Measurements from ENCODE around the gene DTNA.
"Not testable (repeated sequence)": the region's sequence is repeated elsewhere in the genome, so short reads cannot be mapped to it uniquely, and the experiment has no call there.

Gene DTNA

GRCh38 chr18:34901299-34901698 is 191.2 kb downstream of the DTNA start:
- DNase-seq (ENCODE audit: low read depth in 2 of 2): no peak

DNA sequence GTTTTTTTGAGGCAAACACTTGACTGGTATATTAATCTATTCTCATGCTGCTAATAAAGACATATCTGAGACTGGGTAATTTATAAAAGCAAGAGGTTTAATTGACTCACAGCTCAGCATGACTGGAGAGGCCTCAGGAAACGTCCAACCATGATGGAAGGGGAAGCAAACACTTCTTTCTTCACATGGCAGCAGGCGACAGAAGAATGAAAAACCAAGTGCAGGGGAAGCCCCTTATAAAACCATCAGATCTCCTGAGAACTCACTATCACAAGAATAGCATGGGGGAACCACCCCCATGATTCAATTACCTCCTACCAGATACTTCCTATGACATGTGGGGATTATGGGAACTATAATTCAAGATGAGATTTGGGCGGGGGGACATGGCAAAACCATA is 194.9 kb downstream of the DTNA start:
- DNase-seq (ENCODE audit: low read depth in 2 of 2): no peak

DNA sequence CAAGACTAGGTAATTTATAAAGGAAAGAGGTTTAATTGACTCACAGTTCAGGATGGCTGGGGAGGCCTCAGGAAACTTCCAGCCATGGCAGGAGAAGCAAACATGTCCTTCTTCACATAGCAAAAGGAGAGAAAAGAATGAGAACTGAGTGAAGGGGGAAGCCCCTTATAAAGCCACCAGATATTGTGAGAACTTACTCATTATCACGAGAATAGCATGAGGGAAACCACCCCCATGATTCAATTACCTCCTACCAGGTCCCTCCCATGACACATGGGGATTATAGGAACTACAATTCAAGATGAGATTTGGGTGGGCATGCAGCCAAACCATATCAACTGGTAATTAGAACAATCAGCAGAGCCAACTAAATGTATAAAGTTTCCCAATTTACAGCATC is 196.9 kb downstream of the DTNA start:
- DNase-seq (ENCODE audit: low read depth in 2 of 2): not testable (repeated sequence)

GRCh38 chr18:34909637-34910364 is 199.7 kb downstream of the DTNA start:
- no peak for DNase-seq (ENCODE audit: low read depth in 2 of 2)

GRCh38 chr18:34911081-34911480 is 201.0 kb downstream of the DTNA start:
- no peak for DNase-seq (ENCODE audit: low read depth in 2 of 2)

DNA sequence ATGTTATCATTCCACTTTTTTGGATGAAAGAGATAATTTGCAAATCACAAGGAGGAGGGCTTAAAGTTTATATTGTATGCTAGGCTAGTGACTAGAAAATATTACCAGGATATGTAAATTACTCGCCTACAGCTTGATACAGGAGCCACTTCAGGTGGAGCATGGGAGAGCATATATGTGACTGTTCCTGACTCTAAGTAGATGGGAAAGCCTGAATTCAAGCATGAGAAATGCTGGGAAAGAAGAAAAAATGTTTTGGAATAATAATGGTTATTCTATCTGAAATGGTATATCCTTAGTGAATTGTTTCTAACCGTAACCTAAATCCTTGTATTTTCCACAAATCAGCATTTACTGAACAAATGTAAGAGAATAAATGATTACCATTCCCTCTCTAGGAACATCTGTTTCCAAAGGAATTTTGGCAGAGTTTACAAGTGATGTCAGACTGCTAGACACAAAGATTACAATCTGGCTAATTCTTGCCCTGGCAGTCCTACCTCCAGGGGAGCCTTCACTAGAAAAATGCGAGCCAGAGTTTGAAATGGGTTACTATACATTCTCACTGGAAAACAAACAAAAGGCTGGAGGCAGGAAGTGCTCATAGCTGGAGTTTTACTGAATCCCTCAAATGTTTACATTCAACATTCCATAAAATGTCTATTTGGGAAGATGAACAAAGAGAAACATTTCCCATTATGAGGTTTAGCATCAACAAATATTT is 201.7 kb downstream of the DTNA start:
- DNase-seq (ENCODE audit: low read depth in 2 of 2): no peak

DNA sequence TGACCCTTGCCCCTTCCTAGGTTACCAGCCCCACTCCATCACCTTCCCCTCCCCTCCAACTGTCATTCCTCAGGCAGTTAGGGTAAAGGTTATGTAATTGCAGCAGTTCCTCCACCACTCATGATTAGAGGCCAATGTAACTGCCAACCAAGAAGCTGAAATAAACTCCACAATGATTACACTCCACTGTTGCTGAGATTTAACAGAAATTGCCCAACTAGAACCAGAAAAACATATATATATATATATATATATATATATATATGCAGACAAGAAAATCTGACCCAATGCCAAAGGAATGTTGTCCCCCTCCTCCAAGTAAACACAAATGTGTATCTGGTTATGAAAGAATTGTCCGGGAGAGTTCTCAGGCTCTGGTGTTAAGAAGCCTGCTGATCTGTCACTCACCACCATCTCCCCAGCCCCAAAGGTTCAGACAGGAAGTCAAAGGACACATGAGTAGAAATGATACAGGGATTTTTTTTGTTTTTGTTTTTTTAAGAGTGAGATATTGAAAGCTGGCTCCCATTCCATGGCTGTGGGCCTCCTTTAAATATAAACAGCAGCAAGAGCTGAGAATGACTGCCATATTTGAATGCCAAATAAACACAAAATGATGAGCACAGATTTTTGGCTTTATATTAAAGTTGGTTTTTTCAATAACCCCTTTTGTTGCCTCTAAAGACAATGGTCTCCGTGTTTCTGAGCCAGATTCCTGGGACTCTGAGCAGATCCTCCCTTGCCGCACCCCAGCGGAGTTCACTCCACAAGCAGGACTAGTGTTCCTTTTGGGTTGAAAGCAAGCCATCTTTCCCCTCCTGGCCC is 204.0 kb downstream of the DTNA start:
- no peak for DNase-seq (ENCODE audit: low read depth in 2 of 2)

DNA sequence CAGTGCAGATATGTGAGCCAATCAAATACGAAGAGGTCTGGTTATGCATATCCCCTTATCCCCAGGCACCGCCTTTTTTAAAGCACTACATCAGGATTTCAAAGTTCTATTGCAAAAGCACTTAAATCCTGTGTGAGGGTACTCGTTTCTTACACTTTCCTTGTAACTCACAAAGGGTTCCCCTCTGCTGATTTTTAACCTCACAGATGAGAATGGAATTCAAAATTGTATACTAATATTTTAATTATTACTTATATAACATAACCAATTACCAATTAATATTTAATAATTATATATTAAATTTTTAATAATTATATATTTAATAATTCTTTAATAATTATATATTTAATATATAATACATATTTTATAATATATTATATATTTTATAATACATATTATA is 204.9 kb downstream of the DTNA start:
- no peak for DNase-seq (ENCODE audit: low read depth in 2 of 2)

DNA sequence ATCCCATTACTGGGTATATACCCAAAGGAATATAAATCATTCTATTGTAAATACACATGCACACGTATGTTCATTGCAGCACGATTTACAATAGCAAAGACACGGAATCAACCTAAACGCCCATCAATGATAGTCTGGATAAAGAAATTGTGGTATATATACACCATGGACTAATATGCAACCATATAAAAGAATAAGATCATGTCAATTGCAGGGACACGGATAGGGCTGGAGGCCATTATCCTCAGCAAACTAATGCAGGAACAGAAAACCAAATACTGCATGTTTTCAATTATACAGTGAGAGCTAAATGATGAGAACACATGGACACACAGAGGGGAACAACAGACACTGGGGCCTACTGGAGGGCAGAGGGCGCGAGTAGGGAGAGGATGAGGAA is 206.4 kb downstream of the DTNA start:
- DNase-seq (ENCODE audit: low read depth in 2 of 2): not testable (repeated sequence)

DNA sequence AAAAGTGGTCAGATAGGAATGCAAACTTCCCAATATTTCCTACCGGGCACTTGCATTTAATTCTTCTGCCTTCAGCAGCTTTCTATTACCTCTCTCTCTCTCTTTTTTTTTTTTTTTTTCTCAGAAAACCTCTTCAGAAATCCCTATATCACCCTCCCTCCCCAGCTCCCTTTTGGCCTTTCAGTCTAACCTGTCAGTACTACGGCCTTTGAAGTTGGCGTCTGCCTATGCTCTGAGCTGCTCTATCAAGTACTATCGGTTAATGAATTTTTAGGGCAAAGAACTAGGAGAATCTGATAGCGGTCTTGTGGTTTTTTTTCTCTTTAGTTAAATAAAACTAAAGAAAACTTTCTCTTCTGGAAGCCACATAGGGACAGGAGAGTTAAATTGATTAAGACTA is 208.8 kb downstream of the DTNA start:
- no peak for DNase-seq (ENCODE audit: low read depth in 2 of 2)

GRCh38 chr18:34921226-34921625 is 211.1 kb downstream of the DTNA start:
- no peak for DNase-seq (ENCODE audit: low read depth in 2 of 2)

DNA sequence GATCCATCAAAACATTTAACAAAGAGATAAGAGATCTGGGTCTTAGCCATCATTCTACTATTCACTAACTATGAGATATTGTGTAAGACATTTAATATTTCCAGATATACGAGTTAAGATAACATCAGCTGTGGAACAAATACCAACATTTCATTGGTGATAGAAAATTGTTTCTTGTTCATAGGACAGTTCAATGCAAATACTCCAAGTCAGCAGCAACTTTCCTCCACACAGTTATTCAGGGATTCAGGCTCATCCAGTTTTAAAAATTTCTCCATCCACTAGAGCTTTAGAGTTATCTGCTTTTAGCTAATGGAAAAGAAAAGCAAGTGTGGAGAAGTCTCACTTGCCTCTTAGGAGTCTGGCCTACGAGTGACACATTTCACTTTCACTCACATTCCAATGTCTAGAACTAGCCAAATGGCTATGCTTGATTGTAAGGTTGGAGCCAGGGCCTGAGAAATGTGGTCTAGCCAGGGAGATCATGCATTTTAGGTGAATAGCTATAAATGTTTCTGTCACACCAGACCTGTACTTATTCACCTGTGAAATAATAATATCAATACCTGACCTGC is 211.8 kb downstream of the DTNA start:
- DNase-seq (ENCODE audit: low read depth in 2 of 2): no peak

DNA sequence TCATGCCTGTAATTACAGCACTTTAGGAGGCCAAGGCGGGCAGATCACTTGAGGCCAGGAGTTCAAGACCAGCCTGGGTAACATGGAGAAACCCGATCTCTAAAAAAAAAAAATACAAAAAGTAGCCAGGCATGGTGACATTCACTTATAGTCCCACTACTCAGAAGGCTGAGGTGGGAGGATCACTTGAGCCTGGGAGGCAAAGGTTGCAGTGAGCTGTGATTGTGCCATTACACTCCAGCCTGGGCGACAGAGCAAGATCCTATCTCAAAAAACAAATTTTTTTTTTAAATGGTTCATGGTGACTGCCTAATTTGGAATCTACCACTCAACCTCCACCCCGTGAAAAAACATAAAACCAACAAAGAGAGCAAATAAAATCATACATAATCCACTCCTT is 212.5 kb downstream of the DTNA start:
- not testable (repeated sequence) for DNase-seq (ENCODE audit: low read depth in 2 of 2)

DNA sequence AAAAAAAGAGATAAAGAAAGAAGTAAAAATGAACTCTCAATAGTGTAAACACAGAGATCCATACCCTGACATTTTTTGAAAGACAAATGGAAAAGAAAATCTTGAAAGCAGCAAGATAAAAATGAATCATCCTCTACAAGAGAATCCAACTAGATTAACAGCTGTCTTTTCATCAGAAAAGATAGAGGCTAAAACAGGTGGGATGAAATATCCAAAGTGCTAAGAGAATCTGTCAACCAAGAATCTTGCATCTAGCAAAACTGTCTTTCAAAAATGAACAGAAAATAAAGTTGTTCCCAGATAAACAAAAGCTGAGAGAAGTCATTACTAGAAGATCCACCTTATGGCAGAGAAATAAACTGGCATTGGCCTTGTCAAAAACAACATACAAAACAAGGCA is 213.8 kb downstream of the DTNA start:
- DNase-seq (ENCODE audit: low read depth in 2 of 2): no peak

DNA sequence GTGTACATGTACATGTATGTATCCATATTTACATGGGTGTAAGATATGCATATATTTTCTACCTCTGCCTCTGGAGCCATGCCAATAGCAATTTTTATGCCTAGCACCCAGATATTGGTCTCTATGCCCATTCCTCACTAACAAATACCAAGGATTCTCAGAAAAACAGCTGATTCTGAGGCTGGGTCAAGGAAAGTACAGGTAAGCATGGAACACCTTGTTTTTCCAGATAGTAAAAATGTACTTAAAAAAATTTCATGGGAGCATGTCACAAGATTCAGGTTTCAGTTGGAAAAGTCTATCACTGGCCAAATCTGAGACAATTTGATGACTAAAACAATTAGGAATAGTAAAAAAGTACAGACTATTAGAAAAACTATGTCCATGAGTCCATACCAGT is 216.6 kb downstream of the DTNA start:
- DNase-seq (ENCODE audit: low read depth in 2 of 2): no peak

DNA sequence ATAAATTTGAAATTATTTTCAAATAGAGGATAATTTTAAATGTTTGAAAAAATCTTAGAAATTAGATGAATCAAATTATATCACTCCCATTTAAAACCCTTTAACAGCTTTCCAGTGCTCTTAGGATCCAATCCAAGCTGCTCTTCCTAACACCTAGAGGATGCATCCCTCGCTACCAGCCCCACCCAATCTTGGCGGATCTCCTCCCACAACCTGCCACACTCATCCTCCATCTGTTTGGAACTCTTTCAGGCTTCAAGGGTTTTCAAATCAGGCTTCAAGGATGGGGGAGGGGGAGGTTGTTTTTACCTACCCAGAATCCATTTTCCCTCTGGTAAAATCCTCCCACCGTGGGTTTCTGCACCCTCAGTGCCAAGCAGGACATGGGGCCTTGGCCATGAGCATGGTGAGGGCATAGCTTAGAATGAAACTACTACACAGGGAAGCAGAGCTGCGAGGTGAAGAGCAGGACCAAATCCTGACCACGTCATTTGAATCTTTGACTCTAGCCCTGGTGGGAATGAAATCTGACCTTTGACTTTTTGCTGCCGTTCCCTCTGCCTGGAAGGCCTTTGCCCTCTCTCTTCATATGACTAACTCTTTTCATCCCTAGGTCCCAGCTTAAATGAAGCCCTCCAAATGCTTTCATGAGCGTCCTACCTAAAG is 218.1 kb downstream of the DTNA start:
- no peak for DNase-seq (ENCODE audit: low read depth in 2 of 2)

DNA sequence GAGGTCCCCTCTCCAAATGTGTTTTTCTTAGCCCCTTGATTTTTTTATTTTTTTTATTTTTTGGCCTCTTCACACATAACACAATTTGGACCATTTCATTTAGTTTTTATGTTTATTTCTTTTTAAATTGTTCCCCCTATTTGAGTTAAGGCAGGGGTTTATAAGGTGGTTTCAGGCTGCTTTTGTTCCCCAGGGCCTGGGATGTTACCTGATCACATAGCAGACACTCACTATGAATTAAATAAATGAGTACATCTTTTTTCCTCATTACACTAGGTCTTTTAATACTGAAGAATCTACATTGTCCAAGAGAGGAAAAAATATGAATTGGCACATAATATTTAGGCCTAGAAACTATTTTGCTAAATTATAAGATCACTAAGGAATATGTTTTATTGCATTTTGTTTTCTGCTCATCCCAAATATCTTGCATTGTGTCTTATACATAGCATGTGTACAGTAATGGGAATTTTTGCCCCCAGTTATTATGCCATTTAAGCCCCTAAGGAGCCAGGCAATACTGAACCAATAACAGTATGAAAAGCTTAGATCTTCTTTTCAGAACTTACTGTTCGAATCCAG is 218.7 kb downstream of the DTNA start:
- no peak for DNase-seq (ENCODE audit: low read depth in 2 of 2)

DNA sequence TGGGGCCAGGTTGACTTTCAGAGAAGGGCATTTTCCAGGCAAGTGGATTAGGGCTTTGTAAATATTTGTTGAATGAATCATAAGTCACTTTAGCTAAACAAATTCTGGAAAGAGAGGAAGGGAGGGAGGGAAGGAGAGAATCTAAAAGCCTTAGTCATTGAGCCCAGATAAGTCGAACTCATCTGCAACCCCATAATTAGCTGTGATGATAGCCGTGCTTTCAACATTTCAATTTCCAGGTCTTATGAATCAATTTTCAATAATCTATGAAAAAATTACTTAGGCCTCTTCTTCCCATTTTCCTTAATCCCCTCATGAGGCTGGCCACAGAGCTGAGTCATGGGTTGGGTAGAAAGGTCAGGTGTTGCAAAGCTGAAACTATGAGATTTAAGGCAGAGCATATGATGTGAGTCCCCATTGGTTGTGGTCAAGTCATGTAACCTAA is 219.3 kb downstream of the DTNA start:
- no peak for DNase-seq (ENCODE audit: low read depth in 2 of 2)

DNA sequence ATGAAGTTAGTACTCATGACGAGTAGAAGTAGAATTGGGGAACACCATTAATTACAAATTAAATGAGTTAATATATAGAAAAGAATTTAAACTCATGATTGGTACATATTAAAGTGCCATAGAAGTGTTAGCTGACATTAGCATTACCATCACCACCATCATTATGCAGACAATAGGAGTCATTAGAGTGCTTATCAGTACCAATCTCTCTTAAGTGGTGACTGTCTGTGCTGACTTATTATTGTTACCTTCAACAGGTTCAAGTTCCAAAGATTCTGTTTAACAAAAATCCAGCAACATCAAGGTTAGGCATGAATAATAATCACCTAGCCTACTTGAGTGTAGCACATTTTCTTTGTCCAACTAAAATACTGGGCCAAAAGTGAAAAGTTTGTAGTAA is 222.3 kb downstream of the DTNA start:
- no peak for DNase-seq (ENCODE audit: low read depth in 2 of 2)

DNA sequence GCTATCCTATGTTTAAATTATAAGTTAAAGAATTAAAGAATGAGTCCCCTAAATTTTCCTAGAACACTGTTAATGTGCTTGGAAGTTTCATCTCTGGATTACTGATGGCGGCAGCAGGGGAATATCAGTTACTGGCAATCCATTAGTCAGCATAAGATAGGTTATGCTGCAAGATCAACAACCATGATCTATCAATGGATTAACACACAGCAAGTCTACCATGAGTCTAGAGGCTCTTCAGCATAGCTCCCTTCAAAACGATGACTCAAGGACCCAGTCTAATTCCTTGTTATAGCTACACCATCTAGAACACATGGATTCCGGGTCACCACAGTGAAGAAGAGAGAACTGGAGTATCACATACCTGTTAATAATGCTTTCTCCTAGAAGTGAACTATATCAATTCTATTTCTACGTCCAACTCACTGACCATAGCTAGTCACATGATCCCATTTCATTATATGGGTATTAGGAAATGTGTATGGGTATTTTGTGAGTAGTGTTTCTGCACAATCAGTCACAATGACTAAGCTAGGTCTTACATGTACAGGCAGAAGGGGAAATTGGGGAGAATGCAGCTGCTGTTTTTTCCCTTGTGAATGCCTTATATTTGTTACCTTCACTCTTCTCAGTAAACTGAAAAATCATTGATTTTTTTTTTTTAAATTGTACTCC is 222.8 kb downstream of the DTNA start:
- DNase-seq (ENCODE audit: low read depth in 2 of 2): no peak

Data from activated CD8-positive, alpha-beta memory T cell treated with anti-CD3 and anti-CD28 coated beads for 4 hours (primary cell).